ENCODE data around the gene SHROOM3. TPM values are rescaled to one million over a fixed set of nuclear protein-coding genes. Genes with fewer than 3 reads are reported as not detected.

The SHROOM3 gene
- total and polyA plus RNA-seq, 2 donors from 2014 or later, result 5.5 to 67.3 TPM

DNA sequence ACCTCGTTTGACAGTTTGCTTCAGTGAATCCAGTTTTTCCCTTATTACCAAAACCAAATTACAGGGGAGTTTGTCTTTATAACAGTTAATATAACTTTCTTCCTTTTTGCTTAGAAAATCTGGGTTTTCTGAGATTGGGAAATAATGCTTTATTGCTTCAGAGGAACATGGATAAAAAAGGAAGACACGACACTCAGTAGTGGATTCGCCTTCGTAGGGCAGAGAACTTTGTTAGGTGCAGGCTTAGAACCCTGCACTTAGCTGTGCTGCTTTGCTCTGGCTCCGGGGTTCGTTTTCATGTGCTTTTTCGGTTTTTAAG is 274.7 kb downstream of the SHROOM3 start:
- no peak overlapping the region for H3K4me3 ChIP-seq (ENCODE audit: low read length in 3 of 3)
- TF ChIP-seq, protein P1, sequence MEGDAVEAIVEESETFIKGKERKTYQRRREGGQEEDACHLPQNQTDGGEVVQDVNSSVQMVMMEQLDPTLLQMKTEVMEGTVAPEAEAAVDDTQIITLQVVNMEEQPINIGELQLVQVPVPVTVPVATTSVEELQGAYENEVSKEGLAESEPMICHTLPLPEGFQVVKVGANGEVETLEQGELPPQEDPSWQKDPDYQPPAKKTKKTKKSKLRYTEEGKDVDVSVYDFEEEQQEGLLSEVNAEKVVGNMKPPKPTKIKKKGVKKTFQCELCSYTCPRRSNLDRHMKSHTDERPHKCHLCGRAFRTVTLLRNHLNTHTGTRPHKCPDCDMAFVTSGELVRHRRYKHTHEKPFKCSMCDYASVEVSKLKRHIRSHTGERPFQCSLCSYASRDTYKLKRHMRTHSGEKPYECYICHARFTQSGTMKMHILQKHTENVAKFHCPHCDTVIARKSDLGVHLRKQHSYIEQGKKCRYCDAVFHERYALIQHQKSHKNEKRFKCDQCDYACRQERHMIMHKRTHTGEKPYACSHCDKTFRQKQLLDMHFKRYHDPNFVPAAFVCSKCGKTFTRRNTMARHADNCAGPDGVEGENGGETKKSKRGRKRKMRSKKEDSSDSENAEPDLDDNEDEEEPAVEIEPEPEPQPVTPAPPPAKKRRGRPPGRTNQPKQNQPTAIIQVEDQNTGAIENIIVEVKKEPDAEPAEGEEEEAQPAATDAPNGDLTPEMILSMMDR (IDR thresholded peaks at IDR 0.05; ENCODE audit: borderline replicate concordance, extremely low read depth, insufficient read depth), result no peak
- intact Hi-C loops (cut with DNase I), result no loop called here
- DNase-seq (no peak), FAIRE-seq (no peak)
- H3K27me3 ChIP-seq (ENCODE audit: control insufficient read depth, insufficient read depth, low read length), result no peaks in the 10 kb centered on the region
- no peaks in the 10 kb centered on the region for H3K9me3 ChIP-seq (ENCODE audit: control insufficient read depth in 2 of 3, insufficient read depth in 1 of 3, low read length in 3 of 3)
- H3K9ac ChIP-seq (ENCODE audit: low read length in 3 of 3), result no peak overlapping the region
- H3K27ac ChIP-seq (ENCODE audit: low read depth in 2 of 2, low read length in 2 of 2), result no peak overlapping the region
- peaks cover 6 to 7% (median 6%) of the 10 kb centered on the region in 3 donors for H3K36me3 ChIP-seq (ENCODE audit: control insufficient read depth in 2 of 3, insufficient read depth in 3 of 3, low read length in 3 of 3)
- peaks cover 0 to 6% (median 0%) of the 10 kb centered on the region in 3 donors for H3K4me1 ChIP-seq (ENCODE audit: control insufficient read depth in 2 of 3, insufficient read depth in 2 of 3, low read depth in 1 of 3, low read length in 3 of 3)

DNA sequence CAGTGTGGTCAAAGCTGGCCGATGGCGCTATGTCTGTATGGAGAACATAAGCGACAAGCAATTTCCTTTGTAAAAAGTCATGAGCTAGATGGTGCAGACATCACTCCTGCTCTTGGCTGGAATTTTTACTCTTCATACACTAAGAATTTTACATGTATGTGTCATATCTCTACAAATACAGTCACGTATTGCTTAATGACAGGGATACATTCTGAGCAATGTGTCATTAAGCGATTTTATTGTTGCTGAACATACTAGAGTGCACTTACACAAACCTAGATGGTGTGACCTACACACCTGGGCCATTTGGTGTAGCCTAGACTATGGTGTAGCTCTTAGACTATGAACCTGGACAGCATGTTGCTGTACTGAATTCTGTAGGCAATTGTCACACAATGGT is 277.5 kb downstream of the SHROOM3 start:
- no peak for FAIRE-seq
- no peak for DNase-seq
- H3K4me3 ChIP-seq (ENCODE audit: low read length in 3 of 3), result no peak overlapping the region
- H3K36me3 ChIP-seq (ENCODE audit: control insufficient read depth in 2 of 3, insufficient read depth in 3 of 3, low read length in 3 of 3), result peaks cover 6 to 7% (median 6%) of the 10 kb centered on the region in 3 donors
- no peaks in the 10 kb centered on the region for H3K27me3 ChIP-seq (ENCODE audit: control insufficient read depth, insufficient read depth, low read length)
- no peak overlapping the region for H3K9ac ChIP-seq (ENCODE audit: low read length in 3 of 3)
- H3K4me1 ChIP-seq (ENCODE audit: control insufficient read depth in 2 of 3, insufficient read depth in 2 of 3, low read depth in 1 of 3, low read length in 3 of 3), result peaks cover 0 to 12% (median 0%) of the 10 kb centered on the region in 3 donors
- no peak overlapping the region for H3K27ac ChIP-seq (ENCODE audit: low read depth in 2 of 2, low read length in 2 of 2)
- intact Hi-C loops (cut with DNase I), result no loop called here
- H3K9me3 ChIP-seq (ENCODE audit: control insufficient read depth in 2 of 3, insufficient read depth in 1 of 3, low read length in 3 of 3), result no peaks in the 10 kb centered on the region
- TF ChIP-seq, protein P1 (IDR thresholded peaks at IDR 0.05; ENCODE audit: borderline replicate concordance, extremely low read depth, insufficient read depth), result no peak

DNA sequence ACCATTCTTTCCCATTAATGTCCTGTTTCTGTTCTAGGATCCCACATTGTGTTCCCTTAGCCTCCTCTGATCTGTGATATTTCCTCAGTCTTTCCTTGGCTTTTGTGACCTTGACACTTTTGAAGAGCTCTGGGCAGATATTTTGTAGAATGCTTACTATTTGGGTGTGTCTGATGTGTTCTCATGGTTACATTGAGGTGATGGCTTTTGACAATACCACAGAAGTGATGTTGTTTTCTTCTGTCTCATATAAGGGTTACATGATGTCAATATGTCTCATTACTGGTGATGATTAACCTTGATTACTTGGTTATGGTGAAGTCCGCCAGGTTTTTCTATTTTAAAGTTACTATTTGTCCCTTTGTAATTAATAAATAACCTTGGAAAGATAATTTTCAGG is 279.2 kb downstream of the SHROOM3 start:
- Histone ChIP-seq H3K4me1 (ENCODE audit: control insufficient read depth in 2 of 3, insufficient read depth in 2 of 3, low read depth in 1 of 3, low read length in 3 of 3) (peaks cover 0 to 12% (median 0%) of the 10 kb centered on the region in 3 donors), H3K27me3 (ENCODE audit: control insufficient read depth, insufficient read depth, low read length) (no peaks in the 10 kb centered on the region), H3K9ac (ENCODE audit: low read length in 3 of 3) (no peak overlapping the region), H3K36me3 (ENCODE audit: control insufficient read depth in 2 of 3, insufficient read depth in 3 of 3, low read length in 3 of 3) (peaks cover 6 to 7% (median 6%) of the 10 kb centered on the region in 3 donors), H3K27ac (ENCODE audit: low read depth in 2 of 2, low read length in 2 of 2) (no peak overlapping the region), H3K9me3 (ENCODE audit: control insufficient read depth in 2 of 3, insufficient read depth in 1 of 3, low read length in 3 of 3) (no peaks in the 10 kb centered on the region), H3K4me3 (ENCODE audit: low read length in 3 of 3) (no peak overlapping the region)
- TF ChIP-seq, protein P1 (IDR thresholded peaks at IDR 0.05; ENCODE audit: borderline replicate concordance, extremely low read depth, insufficient read depth), result no peak
- intact Hi-C loops (cut with DNase I), result no loop called here
- no peak for DNase-seq
- peak; percentile 42 for FAIRE-seq

DNA sequence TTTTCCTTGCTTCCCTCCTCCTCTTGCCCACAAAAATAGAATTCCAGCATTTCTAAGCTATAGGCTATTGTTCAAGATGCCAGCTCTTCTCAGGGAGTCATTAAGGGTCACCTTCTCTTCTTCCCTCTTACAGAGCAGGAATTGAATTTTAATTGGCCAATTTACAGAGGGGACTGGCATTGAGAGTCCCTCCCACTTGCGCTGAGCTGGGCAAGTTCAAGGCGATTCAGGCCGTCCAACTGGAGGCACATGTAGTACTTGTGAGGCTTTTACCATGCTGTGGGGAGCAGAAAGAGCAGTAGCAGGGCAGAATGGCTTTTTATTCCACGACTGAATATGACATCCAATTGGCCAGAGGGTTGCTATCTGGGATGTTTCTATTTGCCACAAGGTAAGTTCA is 281.0 kb downstream of the SHROOM3 start:
- no peak for FAIRE-seq
- no peak for DNase-seq
- TF ChIP-seq, protein P1 (IDR thresholded peaks at IDR 0.05; ENCODE audit: borderline replicate concordance, extremely low read depth, insufficient read depth), result no peak
- Histone ChIP-seq H3K4me1 (ENCODE audit: control insufficient read depth in 2 of 3, insufficient read depth in 2 of 3, low read depth in 1 of 3, low read length in 3 of 3) (peaks cover 0 to 12% (median 0%) of the 10 kb centered on the region in 3 donors), H3K36me3 (ENCODE audit: control insufficient read depth in 2 of 3, insufficient read depth in 3 of 3, low read length in 3 of 3) (peaks cover under 1 to 2% (median 1%) of the 10 kb centered on the region in 3 donors), H3K9me3 (ENCODE audit: control insufficient read depth in 2 of 3, insufficient read depth in 1 of 3, low read length in 3 of 3) (no peaks in the 10 kb centered on the region), H3K27me3 (ENCODE audit: control insufficient read depth, insufficient read depth, low read length) (no peaks in the 10 kb centered on the region), H3K27ac (ENCODE audit: low read depth in 2 of 2, low read length in 2 of 2) (no peak overlapping the region), H3K9ac (ENCODE audit: low read length in 3 of 3) (no peak overlapping the region), H3K4me3 (ENCODE audit: low read length in 3 of 3) (no peak overlapping the region)
- intact Hi-C loops (cut with DNase I), result no loop called here

Data from kidney (tissue), 14 donors.